Thoracic aorta (tissue), 2 donors: ENCODE results near the gene RNF146. TPM values are rescaled to one million over a fixed set of nuclear protein-coding genes. Genes with fewer than 3 reads are reported as not detected.
"Not testable (repeated sequence)": the region's sequence is repeated elsewhere in the genome, so short reads cannot be mapped to it uniquely, and the experiment has no call there.

Source experiments
- ATAC-seq: fragments of 150-250 bp; one replicate; pipeline ENCODE4 v1.8.0; 2017; ENCODE audit warnings: low read depth; ENCODE audit not compliant: insufficient number of reproducible peaks, low FRiP score
- DNase-seq: peaks from one replicate; pipeline ENCODE4 v3.0.0-alpha.2; 2020; ENCODE audit warnings: low spot score
- H3K27ac ChIP-seq, 2 donors: fragments of 200-600 bp; sonication (generic); 1 replicate in 1 of 2; 2 replicates in 1 of 2; pipeline ENCODE4 v1.5.1; 2016; ENCODE audit warnings: mild to moderate bottlenecking in 2 of 2, moderate library complexity in 2 of 2
- H3K27me3 ChIP-seq: fragments of 200-600 bp; sonication (generic); replicated peaks from 2 replicates; pipeline ENCODE4 v1.6.0; 2016; ENCODE audit warnings: mild to moderate bottlenecking; ENCODE audit not compliant: insufficient read depth
- H3K36me3 ChIP-seq: fragments of 200-600 bp; sonication (generic); one replicate; pipeline ENCODE4 v1.5.1; 2016
- H3K4me1 ChIP-seq, 2 donors: fragments of 200-600 bp; sonication (generic); 1 replicate in 1 of 2; 2 replicates in 1 of 2; pipeline versions ENCODE4 v1.5.1 to v1.6.0; 2016; ENCODE audit warnings: low read depth in 2 of 2, mild to moderate bottlenecking in 1 of 2; ENCODE audit not compliant: control insufficient read depth in 1 of 2
- H3K4me3 ChIP-seq: fragments of 200-600 bp; sonication (generic); 2 replicates; pipeline ENCODE4 v1.5.1; 2016; ENCODE audit warnings: mild to moderate bottlenecking
- H3K9me3 ChIP-seq: fragments of 200-600 bp; sonication (generic); 2 replicates; pipeline ENCODE4 v1.5.1; 2016
- CTCF ChIP-seq: fragments of 200-600 bp; sonication (generic); IDR thresholded peaks from one replicate; pipeline ENCODE4 v1.5.1; 2019; ENCODE audit warnings: antibody characterized with exemption
- total RNA-seq, 2 donors: library from RNA; depleted of rRNA; stranded (reverse); fragments of >200 nt; gene quantifications; one replicate each; pipeline versions ENCODE4 v1.1.0 to v1.2.3, GENCODE V29; 2016

The RNF146 gene
- total RNA-seq, 2 donors from 2014 or later, result 37.6 to 79.6 TPM

- ATAC-seq (no peak), DNase-seq (no peak)
- peaks cover 4% of the 10 kb centered on the region for H3K36me3 ChIP-seq
- no peak overlapping the region for H3K27ac ChIP-seq
- peaks cover 14 to 23% of the 10 kb centered on the region in 2 donors for H3K4me1 ChIP-seq
- TF ChIP-seq CTCF, result no peak
- no peak overlapping the region for H3K4me3 ChIP-seq
- H3K27me3 ChIP-seq, result no peaks in the 10 kb centered on the region
- H3K9me3 ChIP-seq, result peaks cover 5% of the 10 kb centered on the region
Observed at GRCh38 chr6:127305741-127306140, 39.1 kb downstream of the RNF146 start.

GRCh38 chr6:127317388-127318128 is 50.9 kb downstream of the RNF146 start:
- no peak for TF ChIP-seq CTCF
- H3K9me3 ChIP-seq, result no peaks in the 10 kb centered on the region
- H3K27ac ChIP-seq, result no peak overlapping the region
- DNase-seq (no peak), ATAC-seq (no peak)
- H3K36me3 ChIP-seq, result peaks cover 5% of the 10 kb centered on the region
- peaks cover 0 to 5% of the 10 kb centered on the region in 2 donors for H3K4me1 ChIP-seq
- H3K27me3 ChIP-seq, result no peaks in the 10 kb centered on the region
- no peak overlapping the region for H3K4me3 ChIP-seq

GRCh38 chr6:127319686-127320085 is 53.0 kb downstream of the RNF146 start:
- no peak for ATAC-seq
- Histone ChIP-seq H3K27ac (no peak overlapping the region), H3K4me3 (no peak overlapping the region), H3K9me3 (no peaks in the 10 kb centered on the region), H3K36me3 (no peaks in the 10 kb centered on the region), H3K27me3 (no peaks in the 10 kb centered on the region), H3K4me1 (peaks cover 0 to 5% of the 10 kb centered on the region in 2 donors)
- TF ChIP-seq CTCF, result no peak
- no peak for DNase-seq

GRCh38 chr6:127328043-127328609 is 61.5 kb downstream of the RNF146 start:
- Histone ChIP-seq H3K27ac (no peak overlapping the region), H3K36me3 (peaks cover 6% of the 10 kb centered on the region), H3K4me3 (no peak overlapping the region), H3K4me1 (no peaks in the 10 kb centered on the region), H3K9me3 (no peaks in the 10 kb centered on the region), H3K27me3 (no peaks in the 10 kb centered on the region)
- TF ChIP-seq CTCF, result no peak
- ATAC-seq (no peak), DNase-seq (no peak)

- not testable (repeated sequence) for H3K4me1 ChIP-seq, ATAC-seq, DNase-seq, H3K9me3 ChIP-seq, H3K36me3 ChIP-seq, H3K4me3 ChIP-seq, H3K27me3 ChIP-seq, H3K27ac ChIP-seq
Observed at GRCh38 chr6:127331256-127331655, 64.6 kb downstream of the RNF146 start.
